Neural crest cell (in vitro differentiated cells): ENCODE data around the gene PLEKHM1. TPM values are rescaled to one million over a fixed set of nuclear protein-coding genes. Genes with fewer than 3 reads are reported as not detected.

Experiments
- DNase-seq: peaks from one replicate; pipeline ENCODE4 v3.0.0; 2021; ENCODE audit warnings: low read depth, mixed read lengths, low spot score
- H3K27ac Mint-ChIP-seq: one replicate; pipeline ENCODE4 v1.8.0; 2021; ENCODE audit warnings: mild to moderate bottlenecking, mixed read lengths; ENCODE audit not compliant: unreplicated experiment
- H3K27me3 Mint-ChIP-seq: 2 replicates; pipeline ENCODE4 v1.8.0; 2021; ENCODE audit warnings: low read depth, mild to moderate bottlenecking, mixed read lengths
- H3K36me3 Mint-ChIP-seq: 2 replicates; pipeline ENCODE4 v1.8.0; 2021; ENCODE audit warnings: low read depth, mild to moderate bottlenecking, mixed read lengths
- H3K4me1 Mint-ChIP-seq: 2 replicates; pipeline ENCODE4 v1.8.0; 2021; ENCODE audit warnings: mixed read lengths
- H3K4me3 Mint-ChIP-seq: one replicate; pipeline ENCODE4 v1.8.0; 2021; ENCODE audit warnings: mild to moderate bottlenecking, mixed read lengths
- H3K9me3 Mint-ChIP-seq: 2 replicates; pipeline ENCODE4 v1.8.0; 2021; ENCODE audit warnings: mixed read lengths
- CTCF ChIP-seq: fragments of 200-600 bp; sonication (generic); conservative IDR thresholded peaks from 2 replicates; pipeline ENCODE4 v1.5.0; 2021; ENCODE audit warnings: antibody characterized with exemption, mild to moderate bottlenecking
- total RNA-seq: library from RNA; stranded (reverse); gene quantifications from 2 replicates; pipeline ENCODE4 v1.2.1, GENCODE V29; 2021

The PLEKHM1 gene
- total RNA-seq, 1 donor from 2014 or later, result 19.5 TPM

GRCh38 chr17:45394913-45395568 is 95.5 kb downstream of the PLEKHM1 start:
- peak; percentile 85 for DNase-seq
- peak; percentile 83 for TF ChIP-seq CTCF
- Mint-ChIP-seq H3K4me1 (peaks cover 10% of the 10 kb centered on the region), H3K27me3 (peaks cover 9% of the 10 kb centered on the region), H3K4me3 (no peak overlapping the region), H3K9me3 (no peaks in the 10 kb centered on the region), H3K36me3 (no peaks in the 10 kb centered on the region), H3K27ac (no peak overlapping the region)

- H3K27ac Mint-ChIP-seq, result no peak overlapping the region
- no peaks in the 10 kb centered on the region for H3K9me3 Mint-ChIP-seq
- no peak for TF ChIP-seq CTCF
- H3K4me3 Mint-ChIP-seq, result no peak overlapping the region
- H3K36me3 Mint-ChIP-seq, result no peaks in the 10 kb centered on the region
- DNase-seq, result no peak
- H3K4me1 Mint-ChIP-seq, result peaks cover 10% of the 10 kb centered on the region
- H3K27me3 Mint-ChIP-seq, result peaks cover 9% of the 10 kb centered on the region
These were observed 96.0 kb downstream of the PLEKHM1 start for GRCh38 chr17:45394564-45394912.

- no peak for DNase-seq
- H3K4me3 Mint-ChIP-seq, result no peak overlapping the region
- peaks cover 9% of the 10 kb centered on the region for H3K27me3 Mint-ChIP-seq
- no peak overlapping the region for H3K27ac Mint-ChIP-seq
- peaks cover 10% of the 10 kb centered on the region for H3K4me1 Mint-ChIP-seq
- no peak for TF ChIP-seq CTCF
- H3K9me3 Mint-ChIP-seq, result no peaks in the 10 kb centered on the region
- no peaks in the 10 kb centered on the region for H3K36me3 Mint-ChIP-seq
These were observed 96.4 kb downstream of the PLEKHM1 start for GRCh38 chr17:45394091-45394490.

GRCh38 chr17:45393411-45393810 is 97.1 kb downstream of the PLEKHM1 start:
- no peak for DNase-seq
- Mint-ChIP-seq H3K36me3 (no peaks in the 10 kb centered on the region), H3K4me3 (no peak overlapping the region), H3K27me3 (peaks cover 12% of the 10 kb centered on the region), H3K9me3 (no peaks in the 10 kb centered on the region), H3K27ac (no peak overlapping the region), H3K4me1 (peaks cover 7% of the 10 kb centered on the region)
- no peak for TF ChIP-seq CTCF

GRCh38 chr17:45391918-45392317 is 98.6 kb downstream of the PLEKHM1 start:
- Mint-ChIP-seq H3K36me3 (no peaks in the 10 kb centered on the region), H3K27ac (peak overlapping the region; percentile 72), H3K4me1 (peaks cover 7% of the 10 kb centered on the region), H3K9me3 (no peaks in the 10 kb centered on the region), H3K27me3 (peaks cover 20% of the 10 kb centered on the region), H3K4me3 (no peak overlapping the region)
- no peak for TF ChIP-seq CTCF
- no peak for DNase-seq
